HUES6 (cell line): Measurements from ENCODE around the gene PTMS.

Source experiments
- H3K27ac ChIP-seq: 2 replicates; pipeline ENCODE4 v1.7.0; 2013; ENCODE audit warnings: low read depth, mild to moderate bottlenecking, low read length, inconsistent platforms
- H3K27me3 ChIP-seq: 2 replicates; pipeline ENCODE4 v1.6.1; 2013; ENCODE audit warnings: low read length; ENCODE audit not compliant: control insufficient read depth, insufficient read depth
- H3K36me3 ChIP-seq: 2 replicates; pipeline ENCODE4 v1.6.1; 2013; ENCODE audit warnings: low read length; ENCODE audit not compliant: control insufficient read depth, insufficient read depth
- H3K4me1 ChIP-seq: 2 replicates; pipeline ENCODE4 v1.6.1; 2013; ENCODE audit warnings: low read length; ENCODE audit not compliant: control insufficient read depth, insufficient read depth
- H3K4me3 ChIP-seq: 2 replicates; pipeline ENCODE4 v1.5.1; 2013; ENCODE audit warnings: low read depth, low read length
- H3K9ac ChIP-seq: one replicate; pipeline ENCODE4 v1.6.1; 2013; ENCODE audit warnings: mild to moderate bottlenecking, low read length
- H3K9me3 ChIP-seq: 2 replicates; pipeline ENCODE4 v1.6.1; 2013; ENCODE audit warnings: low read depth, low read length; ENCODE audit not compliant: control insufficient read depth, insufficient read depth

Gene PTMS

GRCh38 chr12:6765634-6766581, at the start of gene PTMS:
PTMS (plus strand) TSS chr12:6766363; CDS start chr12:6766706, 343 bp downstream.
- no peaks in the 10 kb centered on the region for H3K9me3 ChIP-seq
- no peaks in the 10 kb centered on the region for H3K27me3 ChIP-seq
- peak within 1 kb of the TSS; percentile 79 for H3K4me3 ChIP-seq
- H3K27ac ChIP-seq, result peak within 1 kb of the TSS; percentile 8; the same call in 1 of the 2 replicates
- H3K4me1 ChIP-seq, result peaks cover 34% of the 10 kb centered on the region
- peak within 1 kb of the TSS; percentile 67 for H3K9ac ChIP-seq
- peaks cover 14% of the 10 kb centered on the region; the same call in 1 of the 2 replicates for H3K36me3 ChIP-seq

DNA sequence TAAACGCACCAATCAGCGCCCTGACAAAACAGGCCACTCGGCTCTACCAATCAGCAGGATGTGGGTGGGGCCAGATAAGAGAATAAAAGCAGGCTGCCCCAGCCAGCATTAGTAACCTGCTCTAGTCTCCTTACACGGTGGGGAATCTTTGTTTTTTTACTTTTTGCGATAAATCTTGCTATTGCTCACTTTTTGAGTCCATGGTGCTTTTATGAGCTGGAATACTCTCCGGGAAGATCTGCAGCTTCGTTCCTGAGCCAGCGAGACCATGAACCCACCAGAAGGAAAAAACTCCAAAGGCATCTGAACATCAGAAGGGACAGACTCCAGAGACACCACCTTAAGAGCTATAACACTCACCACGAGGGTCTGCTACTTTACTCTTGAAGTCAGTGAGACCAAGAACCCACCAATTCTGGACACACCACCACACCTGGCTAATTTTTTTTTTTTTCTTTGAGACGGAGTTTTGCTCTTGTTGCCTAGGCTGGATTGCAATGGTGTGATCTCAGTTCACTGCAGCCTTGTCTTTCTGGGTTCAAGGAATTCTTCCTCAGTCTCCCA, 49.2 kb upstream of the PTMS start:
- H3K27me3 ChIP-seq, result no peaks in the 10 kb centered on the region
- no peaks in the 10 kb centered on the region for H3K4me1 ChIP-seq
- H3K27ac ChIP-seq, result no peak overlapping the region
- no peak overlapping the region for H3K4me3 ChIP-seq
- no peaks in the 10 kb centered on the region for H3K9me3 ChIP-seq
- H3K9ac ChIP-seq, result no peak overlapping the region
- no peaks in the 10 kb centered on the region for H3K36me3 ChIP-seq

- Histone ChIP-seq H3K4me3 (peak overlapping the region; percentile 85), H3K4me1 (peaks cover 7% of the 10 kb centered on the region; the same call in 1 of the 2 replicates), H3K27ac (no peak overlapping the region), H3K9me3 (no peaks in the 10 kb centered on the region), H3K27me3 (no peaks in the 10 kb centered on the region), H3K9ac (no peak overlapping the region), H3K36me3 (peaks cover 10% of the 10 kb centered on the region)
These were observed 43.3 kb upstream of the PTMS start for GRCh38 chr12:6722863-6723262.

DNA sequence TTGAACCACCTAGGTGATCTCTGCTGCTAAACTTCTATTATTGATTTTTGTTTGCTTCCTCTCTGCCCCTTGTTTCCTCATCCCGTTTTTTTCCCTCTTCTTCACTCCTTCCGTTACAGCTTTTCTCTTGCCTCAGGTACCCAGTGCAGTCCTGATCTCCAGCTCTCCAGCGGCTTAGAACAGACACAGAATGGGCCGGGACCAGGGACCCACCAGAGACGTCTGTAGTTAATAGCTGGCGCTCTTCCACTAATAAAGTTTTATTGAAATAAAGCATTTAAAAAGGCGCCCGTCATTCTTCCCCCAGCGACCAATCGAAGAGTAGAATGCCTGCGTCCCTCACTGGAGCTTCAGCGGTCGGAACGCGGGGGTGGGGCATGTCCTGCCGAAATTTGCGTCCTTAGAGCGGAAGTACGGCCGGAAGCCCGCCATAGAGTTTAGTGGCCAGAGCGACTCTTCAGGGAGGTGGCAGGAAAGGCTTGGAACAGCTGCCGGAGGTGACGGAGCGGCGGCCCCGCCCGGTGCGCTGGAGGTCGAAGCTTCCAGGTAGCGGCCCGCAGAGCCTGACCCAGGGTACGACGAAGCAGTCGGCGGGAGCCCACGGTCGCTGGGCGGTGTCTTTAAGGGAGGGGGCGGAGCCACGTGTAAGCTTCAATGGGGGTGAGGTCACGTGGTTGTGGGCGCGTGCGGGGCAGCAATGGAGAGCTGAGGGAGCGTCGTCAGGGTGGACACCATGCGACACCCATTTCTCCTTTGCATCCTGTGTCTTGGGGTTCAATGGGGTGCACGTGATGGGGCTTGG, 42.4 kb upstream of the PTMS start, which contains the start of gene COPS7A:
Gene COPS7A (plus strand): TSS at position 440 of the 802 bp plus-strand sequence. CDS start 611 bp downstream, outside the sequence.
- no peaks in the 10 kb centered on the region for H3K9me3 ChIP-seq
- H3K9ac ChIP-seq, result peak within 1 kb of the TSS; percentile 85
- peak within 1 kb of the TSS; percentile 85 for H3K4me3 ChIP-seq
- no peaks in the 10 kb centered on the region for H3K27me3 ChIP-seq
- H3K4me1 ChIP-seq, result peaks cover 7% of the 10 kb centered on the region; the same call in 1 of the 2 replicates
- H3K36me3 ChIP-seq, result peaks cover 20% of the 10 kb centered on the region
- peak within 1 kb of the TSS; percentile 74; the same call in 1 of the 2 replicates for H3K27ac ChIP-seq

- Histone ChIP-seq H3K9ac (peak overlapping the region; percentile 77), H3K27ac (peak overlapping the region; percentile 67; the same call in 1 of the 2 replicates), H3K36me3 (peaks cover 25% of the 10 kb centered on the region), H3K27me3 (no peaks in the 10 kb centered on the region), H3K4me1 (peaks cover 7% of the 10 kb centered on the region; the same call in 1 of the 2 replicates), H3K4me3 (peak overlapping the region; percentile 85), H3K9me3 (no peaks in the 10 kb centered on the region)
These were observed 41.8 kb upstream of the PTMS start for GRCh38 chr12:6724409-6724797.

GRCh38 chr12:6725350-6725749, 40.8 kb upstream of the PTMS start:
- no peaks in the 10 kb centered on the region for H3K27me3 ChIP-seq
- H3K36me3 ChIP-seq, result peaks cover 35% of the 10 kb centered on the region
- no peaks in the 10 kb centered on the region for H3K9me3 ChIP-seq
- no peak overlapping the region for H3K27ac ChIP-seq
- no peak overlapping the region for H3K4me3 ChIP-seq
- no peak overlapping the region for H3K9ac ChIP-seq
- H3K4me1 ChIP-seq, result peaks cover 7% of the 10 kb centered on the region; the same call in 1 of the 2 replicates

GRCh38 chr12:6729186-6729585, 37.0 kb upstream of the PTMS start:
- Histone ChIP-seq H3K4me1 (peaks cover 7% of the 10 kb centered on the region; the same call in 1 of the 2 replicates), H3K4me3 (no peak overlapping the region), H3K27me3 (no peaks in the 10 kb centered on the region), H3K9ac (no peak overlapping the region), H3K36me3 (peaks cover 50% of the 10 kb centered on the region), H3K27ac (no peak overlapping the region), H3K9me3 (no peaks in the 10 kb centered on the region)

GRCh38 chr12:6730169-6730568, 36.0 kb upstream of the PTMS start:
- no peak overlapping the region for H3K27ac ChIP-seq
- no peak overlapping the region for H3K4me3 ChIP-seq
- no peaks in the 10 kb centered on the region for H3K4me1 ChIP-seq
- no peaks in the 10 kb centered on the region for H3K9me3 ChIP-seq
- H3K9ac ChIP-seq, result no peak overlapping the region
- peaks cover 53% of the 10 kb centered on the region for H3K36me3 ChIP-seq
- H3K27me3 ChIP-seq, result no peaks in the 10 kb centered on the region

GRCh38 chr12:6734506-6735387, 31.4 kb upstream of the PTMS start:
- no peaks in the 10 kb centered on the region for H3K9me3 ChIP-seq
- no peak overlapping the region for H3K27ac ChIP-seq
- H3K27me3 ChIP-seq, result no peaks in the 10 kb centered on the region
- no peaks in the 10 kb centered on the region for H3K4me1 ChIP-seq
- H3K9ac ChIP-seq, result no peak overlapping the region
- no peak overlapping the region for H3K4me3 ChIP-seq
- peaks cover 25% of the 10 kb centered on the region for H3K36me3 ChIP-seq
